GM15510 (cell line): ENCODE results near the gene VEGFB.

Experiments
- POLR2A ChIP-seq: IDR thresholded peaks from 3 replicates; pipeline ENCODE4 v1.6.1; 2011; ENCODE audit warnings: borderline replicate concordance; ENCODE audit not compliant: insufficient read length; ENCODE audit errors: extremely low read depth

VEGFB gene

GRCh38 chr11:64252003-64252872, 17.9 kb downstream of the VEGFB start:
- peak; percentile 28 for TF ChIP-seq POLR2A

- no peak for TF ChIP-seq POLR2A
Observed at GRCh38 chr11:64253043-64253442, 18.7 kb downstream of the VEGFB start.

- no peak for TF ChIP-seq POLR2A
Observed at GRCh38 chr11:64253481-64253880, 19.1 kb downstream of the VEGFB start.

- TF ChIP-seq POLR2A = no peak
Observed at GRCh38 chr11:64254326-64254725, 19.9 kb downstream of the VEGFB start.

- no peak for TF ChIP-seq POLR2A
Observed at GRCh38 chr11:64255135-64256128, 21.0 kb downstream of the VEGFB start.

- TF ChIP-seq POLR2A = no peak
Observed at GRCh38 chr11:64256300-64256699, 21.9 kb downstream of the VEGFB start.

- TF ChIP-seq POLR2A = no peak
Observed at GRCh38 chr11:64258356-64258755, 24.0 kb downstream of the VEGFB start.

- no peak for TF ChIP-seq POLR2A
Observed at GRCh38 chr11:64258946-64259532, 24.7 kb downstream of the VEGFB start.

- TF ChIP-seq POLR2A = no peak
Observed at GRCh38 chr11:64259533-64260067, 25.2 kb downstream of the VEGFB start.

GRCh38 chr11:64260147-64260708, 25.8 kb downstream of the VEGFB start:
- TF ChIP-seq POLR2A = no peak

- TF ChIP-seq POLR2A = no peak
Observed at GRCh38 chr11:64261556-64262080, 27.2 kb downstream of the VEGFB start.

- no peak for TF ChIP-seq POLR2A
Observed at GRCh38 chr11:64262271-64263002, 28.1 kb downstream of the VEGFB start.

- no peak for TF ChIP-seq POLR2A
Observed at GRCh38 chr11:64263021-64263946, 28.9 kb downstream of the VEGFB start.

GRCh38 chr11:64263947-64264317, 29.5 kb downstream of the VEGFB start:
- TF ChIP-seq POLR2A = no peak
